ENCODE measurements around the gene CYTH1. TPM values are rescaled to one million over a fixed set of nuclear protein-coding genes. Genes with fewer than 3 reads are reported as not detected.

Gene CYTH1
- total RNA-seq, 4 donors from 2014 or later: 42.1 to 86.7 (median 67.5) TPM

DNA sequence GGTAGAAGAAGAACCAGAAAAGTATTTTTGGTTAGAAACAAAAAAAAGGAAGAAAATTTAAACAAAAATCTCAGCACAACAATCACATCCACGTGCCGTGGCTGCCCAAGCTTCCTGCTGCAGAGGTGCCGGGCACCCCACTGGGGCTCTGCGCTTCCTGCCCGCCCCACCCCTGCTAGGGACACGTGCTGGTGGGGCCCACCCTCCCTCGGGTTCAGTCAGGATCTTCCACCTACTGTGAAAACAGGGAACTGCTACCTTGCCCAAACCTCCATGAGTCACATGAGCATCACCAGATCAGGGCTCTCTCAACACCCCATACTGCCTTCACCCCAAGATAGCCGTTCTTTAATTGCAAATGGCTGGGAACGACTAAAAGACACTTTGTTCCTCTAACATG is 24.4 kb upstream of the CYTH1 start:
- DNase-seq: no peak
- TF ChIP-seq, protein P1, sequence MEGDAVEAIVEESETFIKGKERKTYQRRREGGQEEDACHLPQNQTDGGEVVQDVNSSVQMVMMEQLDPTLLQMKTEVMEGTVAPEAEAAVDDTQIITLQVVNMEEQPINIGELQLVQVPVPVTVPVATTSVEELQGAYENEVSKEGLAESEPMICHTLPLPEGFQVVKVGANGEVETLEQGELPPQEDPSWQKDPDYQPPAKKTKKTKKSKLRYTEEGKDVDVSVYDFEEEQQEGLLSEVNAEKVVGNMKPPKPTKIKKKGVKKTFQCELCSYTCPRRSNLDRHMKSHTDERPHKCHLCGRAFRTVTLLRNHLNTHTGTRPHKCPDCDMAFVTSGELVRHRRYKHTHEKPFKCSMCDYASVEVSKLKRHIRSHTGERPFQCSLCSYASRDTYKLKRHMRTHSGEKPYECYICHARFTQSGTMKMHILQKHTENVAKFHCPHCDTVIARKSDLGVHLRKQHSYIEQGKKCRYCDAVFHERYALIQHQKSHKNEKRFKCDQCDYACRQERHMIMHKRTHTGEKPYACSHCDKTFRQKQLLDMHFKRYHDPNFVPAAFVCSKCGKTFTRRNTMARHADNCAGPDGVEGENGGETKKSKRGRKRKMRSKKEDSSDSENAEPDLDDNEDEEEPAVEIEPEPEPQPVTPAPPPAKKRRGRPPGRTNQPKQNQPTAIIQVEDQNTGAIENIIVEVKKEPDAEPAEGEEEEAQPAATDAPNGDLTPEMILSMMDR (IDR thresholded peaks at IDR 0.05): peak in 1 of 6 experiments; percentile 30
- no peak for TF ChIP-seq POLR2A (IDR thresholded peaks at IDR 0.05)
- H3K9me3 ChIP-seq: no peaks in the 10 kb centered on the region
- intact Hi-C loops (cut with DNase I): no loop called here
- H3K36me3 ChIP-seq: peaks cover 16 to 99% (median 53%) of the 10 kb centered on the region in 3 donors
- no peaks in the 10 kb centered on the region for H3K27me3 ChIP-seq
- WGBS, 2 donors: 54 to 67% methylated on average over 7 of the region's 9 CpGs
- H3K27ac ChIP-seq: peak overlapping the region in 1 of 4 donors; percentile 68
- no peak overlapping the region for H3K4me3 ChIP-seq
- H3K4me1 ChIP-seq: peaks cover 5 to 43% (median 12%) of the 10 kb centered on the region in 3 donors

DNA sequence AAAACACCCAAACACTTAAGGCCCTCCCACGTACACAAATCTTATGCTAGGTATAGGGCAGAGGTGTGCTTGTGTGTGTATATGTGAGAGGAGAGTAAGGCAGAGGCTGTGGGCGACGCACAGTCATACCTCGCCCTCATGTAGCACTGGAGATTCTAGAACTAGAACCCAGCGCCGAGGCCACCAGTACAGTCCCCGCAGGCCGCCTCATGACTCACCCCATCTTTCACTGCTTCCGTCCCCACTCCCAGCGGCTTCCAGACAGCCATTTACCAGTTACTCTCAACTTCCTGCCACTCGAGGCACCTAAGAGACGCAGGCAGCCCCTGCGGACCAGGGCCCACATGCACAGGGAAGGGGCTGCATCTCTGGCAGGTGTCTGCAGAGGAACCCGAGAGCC is 23.2 kb upstream of the CYTH1 start:
- DNase-seq: no peak
- intact Hi-C loops (cut with DNase I): no loop called here
- H3K27me3 ChIP-seq: no peaks in the 10 kb centered on the region
- peaks cover 16 to 98% (median 44%) of the 10 kb centered on the region in 3 donors for H3K36me3 ChIP-seq
- H3K4me3 ChIP-seq: no peak overlapping the region
- no peaks in the 10 kb centered on the region for H3K9me3 ChIP-seq
- WGBS, 2 donors: 69 to 85% methylated on average over 4 to 13 of the region's 14 CpGs
- peaks cover 5 to 55% (median 17%) of the 10 kb centered on the region in 3 donors for H3K4me1 ChIP-seq
- TF ChIP-seq, protein P1 (IDR thresholded peaks at IDR 0.05): no peak
- no peak for TF ChIP-seq POLR2A (IDR thresholded peaks at IDR 0.05)
- H3K27ac ChIP-seq: peak overlapping the region in 3 of 4 donors; percentile 52 to 71 (median 68)

DNA sequence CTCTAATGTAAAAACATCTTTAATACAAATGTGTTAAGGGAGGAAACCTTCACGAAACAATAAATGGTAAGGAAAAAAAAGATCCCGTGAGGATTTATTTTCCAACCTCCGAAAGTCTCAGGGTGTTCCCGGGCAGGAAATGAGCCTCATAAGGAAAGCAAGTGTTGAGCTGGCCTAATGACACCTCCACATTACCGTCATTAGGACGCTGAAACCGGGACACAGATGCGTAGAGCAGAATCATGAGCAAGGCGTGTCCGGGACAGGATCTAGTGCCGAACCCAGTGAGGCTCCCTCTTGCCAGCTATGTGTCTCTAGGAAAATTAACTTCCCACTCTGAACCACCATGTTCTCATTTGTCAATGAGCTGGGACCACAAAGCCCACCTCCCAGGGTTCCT is 22.7 kb upstream of the CYTH1 start:
- intact Hi-C loops (cut with DNase I): no loop called here
- DNase-seq: no peak
- peaks cover 14 to 96% (median 39%) of the 10 kb centered on the region in 3 donors for H3K36me3 ChIP-seq
- no peak overlapping the region for H3K4me3 ChIP-seq
- peaks cover 5 to 57% (median 17%) of the 10 kb centered on the region in 3 donors for H3K4me1 ChIP-seq
- WGBS, 2 donors: 71 to 73% methylated on average over 11 of the region's 11 CpGs
- no peaks in the 10 kb centered on the region for H3K27me3 ChIP-seq
- no peak for TF ChIP-seq POLR2A (IDR thresholded peaks at IDR 0.05)
- TF ChIP-seq, protein P1 (IDR thresholded peaks at IDR 0.05): no peak
- no peaks in the 10 kb centered on the region for H3K9me3 ChIP-seq
- H3K27ac ChIP-seq: peak overlapping the region in 3 of 4 donors; percentile 52 to 71 (median 68)

DNA sequence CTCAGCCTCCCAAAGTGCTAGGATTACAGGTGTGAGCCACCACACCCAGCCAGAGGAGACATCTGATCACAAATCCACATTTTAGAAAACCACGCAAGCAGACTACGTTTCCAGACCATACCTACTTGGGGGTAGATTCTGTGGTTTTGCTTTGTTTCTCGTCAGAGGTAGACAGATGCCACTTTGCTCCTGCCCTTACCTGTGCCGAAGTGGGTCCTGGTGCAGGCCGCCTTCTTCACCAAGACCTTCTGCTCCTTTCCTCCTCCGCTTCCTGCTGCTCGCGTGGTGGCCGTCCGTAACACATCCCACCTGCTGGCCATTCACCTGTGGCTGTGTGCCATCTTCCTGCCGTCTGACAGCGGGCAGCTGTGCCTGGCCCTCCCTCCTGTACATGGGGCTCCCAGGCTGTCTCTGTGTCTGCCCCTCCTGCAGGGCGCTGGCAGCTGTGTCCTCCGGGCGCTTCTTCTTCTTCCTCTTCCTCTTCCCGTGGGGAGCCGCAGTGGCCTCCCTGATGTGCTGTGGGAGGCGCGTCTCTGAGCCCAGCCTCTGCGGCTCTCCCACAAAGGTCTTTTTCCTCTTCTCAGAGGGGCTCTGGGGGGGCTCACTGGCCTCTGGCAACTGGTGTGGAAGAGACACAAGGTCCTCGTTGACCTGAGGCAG is 21.2 kb upstream of the CYTH1 start:
- WGBS, 2 donors: 72 to 81% methylated on average over 16 of the region's 21 CpGs
- H3K27ac ChIP-seq: peak overlapping the region in 3 of 4 donors; percentile 17 to 67 (median 29)
- H3K36me3 ChIP-seq: peaks cover 13 to 94% (median 43%) of the 10 kb centered on the region in 3 donors
- TF ChIP-seq POLR2A (IDR thresholded peaks at IDR 0.05): no peak
- TF ChIP-seq, protein P1 (IDR thresholded peaks at IDR 0.05): no peak
- H3K4me3 ChIP-seq: no peak overlapping the region
- intact Hi-C loops (cut with DNase I): no loop called here
- no peaks in the 10 kb centered on the region for H3K9me3 ChIP-seq
- H3K4me1 ChIP-seq: peaks cover 5 to 63% (median 21%) of the 10 kb centered on the region in 3 donors
- no peaks in the 10 kb centered on the region for H3K27me3 ChIP-seq
- no peak for DNase-seq

DNA sequence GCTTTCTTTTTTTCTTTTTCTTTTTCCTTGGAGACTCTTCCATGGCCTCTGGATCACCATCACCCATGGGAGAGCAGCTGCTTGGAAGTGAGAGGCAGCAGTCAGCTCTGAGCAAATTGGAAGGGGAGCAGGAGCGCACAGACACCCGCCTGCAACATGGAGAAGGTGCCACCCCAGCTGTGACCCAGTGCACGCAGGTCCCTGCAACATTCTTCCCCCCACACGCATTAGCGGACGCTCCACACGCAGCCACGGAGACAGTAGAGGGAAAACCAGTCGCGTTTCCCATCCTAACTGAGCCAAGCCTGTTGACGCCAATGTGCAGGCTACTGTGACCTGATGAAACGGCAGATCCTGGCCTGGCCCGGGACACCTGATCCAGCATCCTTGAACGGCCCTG is 20.4 kb upstream of the CYTH1 start:
- intact Hi-C loops (cut with DNase I): no loop called here
- H3K27ac ChIP-seq: no peak overlapping the region
- H3K4me3 ChIP-seq: no peak overlapping the region
- 81 to 88% methylated on average over 8 to 14 of the region's 14 CpGs for whole genome bisulfite sequencing, 2 donors
- no peaks in the 10 kb centered on the region for H3K27me3 ChIP-seq
- no peaks in the 10 kb centered on the region for H3K9me3 ChIP-seq
- peaks cover 22 to 94% (median 46%) of the 10 kb centered on the region in 3 donors for H3K36me3 ChIP-seq
- peaks cover 5 to 63% (median 21%) of the 10 kb centered on the region in 3 donors for H3K4me1 ChIP-seq
- TF ChIP-seq, protein P1 (IDR thresholded peaks at IDR 0.05): no peak
- no peak for TF ChIP-seq POLR2A (IDR thresholded peaks at IDR 0.05)
- no peak for DNase-seq
